Activated CD8-positive, alpha-beta memory T cell treated with anti-CD3 and anti-CD28 coated beads, Interleukin-2, amount 50 U/mL, for 1 hour (primary cell): Measurements from ENCODE around the gene KCNQ2.

Experiments used
- DNase-seq: peaks from one replicate; pipeline ENCODE4 v3.0.0-alpha.2; 2020; ENCODE audit errors: extremely low read depth

Gene KCNQ2

DNA sequence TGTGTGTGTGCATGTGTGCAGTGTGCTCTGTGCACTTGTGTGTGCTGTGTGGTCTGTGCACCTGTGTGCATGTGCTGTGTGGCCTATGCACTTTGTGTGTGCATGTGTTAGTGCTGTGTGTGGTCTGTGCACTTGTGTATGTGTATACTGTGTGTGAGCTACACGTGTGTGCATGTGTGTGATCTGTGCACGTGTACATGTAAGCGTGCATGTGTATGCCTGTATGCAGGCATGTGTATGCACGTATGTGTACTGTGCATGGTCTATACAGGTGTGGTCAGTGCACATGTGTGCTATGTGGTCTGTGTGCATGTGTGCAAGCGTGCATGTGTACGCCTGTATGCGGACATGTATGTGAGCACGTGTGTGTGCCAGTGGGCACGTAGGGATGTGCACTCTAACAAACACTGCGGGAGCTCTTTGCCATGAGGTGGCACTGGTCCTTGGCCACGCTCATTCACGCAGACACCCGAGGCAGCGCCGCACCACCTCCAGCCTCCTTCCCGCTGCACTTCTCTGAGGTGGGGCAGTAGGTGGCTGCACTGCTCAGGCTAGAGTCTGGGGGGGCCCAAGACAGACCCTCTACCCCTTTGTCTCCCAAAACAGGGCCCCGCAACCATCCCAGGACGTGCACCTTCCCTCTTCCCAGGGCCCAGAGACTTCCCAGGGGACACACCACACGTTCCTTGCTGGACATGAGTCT lies 68.9 kb downstream of the KCNQ2 start:
- no peak for DNase-seq

DNA sequence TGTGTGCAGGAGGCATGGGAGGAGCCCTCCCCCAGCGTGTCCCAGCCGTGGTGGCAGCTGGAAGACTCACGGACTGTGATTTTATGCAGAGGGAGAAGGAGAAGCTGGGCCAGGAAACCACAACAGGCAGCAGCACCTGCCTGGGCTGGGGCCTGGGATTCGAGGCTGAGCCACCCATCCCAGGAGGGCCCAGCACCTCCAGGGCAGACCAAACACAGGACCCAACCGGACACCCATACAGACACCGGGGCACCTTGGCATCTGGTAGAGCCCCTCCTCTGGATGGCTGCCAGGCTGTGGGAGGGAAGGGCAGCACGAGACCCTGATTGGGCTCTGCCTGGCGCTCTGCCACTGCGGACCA lies 69.6 kb downstream of the KCNQ2 start:
- DNase-seq = no peak

- DNase-seq = no peak
Observed at GRCh38 chr20:63402181-63402859, 70.1 kb downstream of the KCNQ2 start.

DNA sequence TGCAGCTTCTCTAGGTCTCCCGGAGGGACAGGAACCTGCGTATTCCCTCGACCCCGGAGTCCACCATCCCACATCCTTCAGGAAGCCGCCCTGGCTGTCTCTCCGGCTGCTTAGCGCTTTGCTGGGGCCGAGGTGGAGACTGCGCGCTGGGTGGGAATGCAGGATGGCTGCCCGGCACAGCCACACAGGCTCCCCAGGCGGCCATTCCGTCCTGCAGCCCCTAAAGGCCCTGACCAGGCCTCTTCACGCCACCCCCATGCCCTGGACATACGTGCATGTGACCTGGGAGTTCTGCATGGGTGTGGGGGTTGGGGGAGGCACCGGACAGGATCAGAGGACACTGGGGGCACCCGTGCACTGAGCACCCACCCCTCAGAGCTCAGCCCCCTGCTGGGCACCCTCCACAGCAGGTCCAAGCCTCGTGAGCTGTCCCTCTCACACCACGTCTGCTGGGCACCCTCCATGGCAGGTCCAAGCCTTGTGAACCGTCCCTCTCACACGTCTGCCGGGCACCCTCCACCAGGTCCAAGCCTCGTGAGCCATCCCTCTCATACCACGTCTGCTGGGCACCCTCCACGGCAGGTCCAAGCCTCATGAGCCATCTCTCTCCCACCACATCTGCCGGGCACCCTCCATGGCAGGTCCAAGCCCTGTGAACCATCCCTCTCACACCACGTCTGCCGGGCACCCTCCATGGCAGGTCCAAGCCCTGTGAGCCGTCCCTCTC lies 70.9 kb downstream of the KCNQ2 start:
- DNase-seq = no peak

- DNase-seq = no peak
Observed at GRCh38 chr20:63400486-63401210, 71.8 kb downstream of the KCNQ2 start.

- DNase-seq = no peak
Observed at GRCh38 chr20:63399596-63400375, 72.7 kb downstream of the KCNQ2 start.

DNA sequence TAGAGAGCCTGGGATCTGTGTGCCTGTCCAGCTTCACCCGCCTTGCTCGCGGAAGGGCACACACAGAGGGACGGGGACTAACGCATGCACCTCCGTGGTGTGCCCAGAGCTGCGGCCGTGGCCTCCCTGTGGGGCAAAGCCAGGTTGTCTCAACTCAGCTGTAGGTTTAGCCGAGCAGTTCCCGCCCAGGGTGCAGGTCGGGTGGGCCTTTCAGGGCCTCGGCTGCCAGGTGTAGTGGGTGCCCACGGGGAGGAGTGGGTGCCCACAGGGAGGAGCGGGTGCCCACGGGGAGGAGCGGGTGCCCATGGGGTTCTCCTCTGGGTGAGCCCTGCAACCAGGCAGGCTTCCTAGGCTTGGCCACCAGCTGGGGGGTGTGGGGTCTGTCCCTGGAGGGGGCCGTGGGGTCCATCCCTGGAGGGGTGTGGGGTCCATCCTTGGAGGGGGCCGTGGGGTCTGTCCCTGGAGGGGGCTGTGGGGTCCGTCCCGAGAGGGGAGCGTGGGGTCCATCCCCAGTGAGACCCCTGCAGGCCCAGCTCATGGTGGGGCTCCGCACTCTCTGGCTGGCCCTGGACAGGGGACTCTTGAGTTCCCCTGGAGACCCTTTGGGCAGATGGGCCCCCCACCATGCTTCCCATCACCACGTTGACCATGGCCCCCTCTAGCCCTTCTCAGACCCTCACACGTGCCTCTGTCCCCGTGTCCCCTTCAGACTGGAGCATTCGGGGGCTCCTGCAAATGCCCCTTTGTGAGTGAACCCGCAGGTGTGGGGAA lies 73.5 kb downstream of the KCNQ2 start:
- DNase-seq = no peak

DNA sequence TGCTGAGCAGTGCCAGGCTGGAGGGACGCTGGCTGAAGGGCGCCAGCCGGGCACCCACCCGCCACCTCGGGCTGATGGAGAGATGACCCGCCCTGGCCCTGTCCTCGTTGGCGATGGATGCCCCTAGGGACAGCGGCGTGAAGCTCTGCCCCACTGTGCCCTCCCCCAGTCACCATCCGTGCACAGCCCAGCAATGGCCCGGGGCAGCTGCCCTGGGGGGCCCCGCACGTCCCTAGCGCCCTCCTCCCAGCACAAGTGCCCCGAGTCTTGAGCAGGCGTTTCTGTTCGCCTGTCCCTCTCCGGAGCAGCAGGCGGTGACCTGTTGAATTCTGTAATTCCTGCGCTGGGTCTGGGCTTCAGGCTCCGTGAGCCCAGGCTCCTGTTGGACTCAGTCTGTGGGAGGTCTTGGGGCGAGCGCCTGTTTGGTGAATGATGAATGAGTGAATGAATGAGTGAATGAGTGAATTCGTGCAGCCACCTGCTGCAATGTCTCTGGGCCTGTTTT lies 74.5 kb downstream of the KCNQ2 start:
- DNase-seq = no peak

GRCh38 chr20:63397155-63397843 lies 75.2 kb downstream of the KCNQ2 start:
- no peak for DNase-seq

DNA sequence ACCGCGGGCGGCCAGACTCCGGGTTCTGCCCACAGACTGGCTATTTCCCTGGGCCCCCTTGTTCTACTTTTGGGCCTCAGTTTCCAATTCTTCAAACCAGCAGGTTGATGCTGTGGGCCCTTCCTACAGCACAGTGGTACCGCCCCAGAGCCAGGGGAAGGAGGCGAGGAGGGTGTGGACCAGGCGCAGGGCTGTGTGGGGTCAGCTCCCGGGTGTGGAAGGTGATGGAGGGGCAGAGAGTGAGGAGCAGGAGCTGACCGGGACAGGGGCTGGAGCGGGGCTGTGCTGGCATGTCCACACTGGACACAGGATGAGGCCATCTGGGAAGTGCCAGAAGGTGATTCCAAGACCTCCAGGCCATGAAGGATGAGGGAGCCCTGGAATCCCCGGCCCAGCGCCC lies 76.2 kb downstream of the KCNQ2 start:
- no peak for DNase-seq

DNA sequence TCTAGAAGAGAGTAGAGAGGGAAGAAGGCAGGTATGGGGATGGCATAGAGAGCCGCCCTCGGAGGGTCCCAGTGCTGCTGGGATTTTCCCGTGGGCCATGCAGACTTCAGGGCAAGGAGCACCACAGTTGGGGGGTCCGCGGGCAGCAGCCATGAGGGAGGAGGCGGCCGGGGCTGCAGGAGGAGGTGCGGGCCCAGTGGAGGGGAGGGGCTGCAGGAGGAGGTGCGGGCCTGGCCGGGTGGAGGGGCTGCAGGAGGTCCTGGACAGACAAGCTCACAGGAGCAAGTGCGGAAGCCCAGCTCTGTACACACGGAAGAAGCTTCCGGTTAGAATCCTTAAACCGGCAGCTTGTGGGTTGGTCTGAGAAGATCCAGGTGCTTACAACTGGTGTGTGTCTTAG lies 76.7 kb downstream of the KCNQ2 start:
- DNase-seq = no peak

DNA sequence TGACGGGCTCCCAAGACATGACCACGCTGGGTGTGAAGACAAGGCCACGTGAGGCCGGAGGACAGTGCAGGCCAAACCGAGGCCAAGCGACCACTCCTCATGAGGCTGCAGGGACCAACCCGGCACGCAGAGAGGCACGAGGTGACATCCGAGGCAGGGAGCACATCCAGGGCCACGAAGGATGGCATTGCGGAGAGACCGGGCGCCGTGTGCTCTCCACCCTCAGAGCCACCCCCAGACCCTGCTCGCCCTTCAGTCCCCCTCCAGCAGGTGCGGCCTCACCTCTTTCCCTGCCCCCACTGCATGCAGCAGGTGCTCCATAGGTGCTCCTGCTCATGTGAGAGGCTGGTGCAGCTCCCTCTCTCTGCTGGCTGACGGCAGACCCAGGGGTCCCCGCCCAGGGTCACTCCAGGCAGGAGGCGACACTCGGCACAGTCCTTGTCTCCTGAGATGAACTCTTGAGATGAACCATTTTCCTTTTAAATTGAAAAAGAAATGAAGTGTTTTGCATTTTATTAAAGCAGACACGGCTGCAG lies 77.5 kb downstream of the KCNQ2 start:
- no peak for DNase-seq

- no peak for DNase-seq
Observed at GRCh38 chr20:63394069-63394919, 78.2 kb downstream of the KCNQ2 start.

GRCh38 chr20:63393566-63393965 lies 78.9 kb downstream of the KCNQ2 start:
- no peak for DNase-seq

- no peak for DNase-seq
Observed at GRCh38 chr20:63392465-63393365, 79.7 kb downstream of the KCNQ2 start.

DNA sequence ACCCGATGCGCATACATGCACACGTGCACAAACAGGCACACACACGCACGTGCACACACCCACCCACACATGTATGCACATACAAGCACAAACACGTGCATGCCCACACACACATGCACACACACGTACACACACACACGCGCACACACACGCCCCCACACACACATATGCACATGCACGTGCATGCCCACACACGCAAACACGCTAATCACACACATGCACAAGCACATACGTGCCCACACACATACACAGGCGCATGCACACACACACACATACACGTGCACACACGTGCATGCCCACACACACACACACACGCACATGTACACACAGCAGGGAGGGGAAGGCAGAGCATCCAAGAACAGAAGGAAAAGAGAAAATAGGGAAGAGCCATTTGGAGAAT lies 84.5 kb downstream of the KCNQ2 start:
- no peak for DNase-seq

DNA sequence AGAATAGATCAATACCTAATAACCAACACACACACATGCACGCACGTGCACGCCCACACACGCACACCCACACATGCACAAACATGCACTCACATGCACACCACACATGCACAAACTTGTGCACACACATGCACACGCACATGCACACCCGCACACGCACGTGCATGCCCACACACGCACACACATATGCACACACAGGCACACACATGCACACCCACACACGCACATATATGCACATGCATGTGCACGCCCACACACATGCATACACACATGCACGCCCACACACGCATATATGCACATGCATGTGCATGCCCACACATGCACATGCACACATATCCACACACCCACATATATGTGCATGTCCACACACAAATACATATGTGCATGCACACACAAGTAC lies 85.1 kb downstream of the KCNQ2 start:
- no peak for DNase-seq

DNA sequence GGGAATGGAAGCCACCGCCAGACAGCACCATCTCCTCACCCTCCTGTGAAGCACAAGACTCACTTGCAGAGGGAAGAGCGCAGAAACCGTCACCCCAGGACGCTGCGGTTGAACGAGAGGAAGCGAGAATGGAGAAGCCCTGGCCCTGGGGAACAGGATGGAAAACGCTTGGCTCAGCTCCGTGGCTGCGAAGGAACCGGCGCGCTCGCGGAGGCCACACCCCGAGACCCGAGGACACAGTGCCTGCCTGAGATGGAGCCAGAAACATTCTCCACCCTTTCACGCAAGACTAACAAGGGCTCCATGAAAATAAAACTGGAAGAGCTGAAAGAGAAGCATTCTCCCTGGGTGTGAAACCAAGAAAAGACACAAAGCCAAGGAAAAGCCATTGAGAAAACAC lies 86.0 kb downstream of the KCNQ2 start:
- no peak for DNase-seq
